MM.1S (cell line): Measurements from ENCODE around the gene SWSAP1.

ENCODE experiments used
- DNase-seq: peaks from one replicate; pipeline ENCODE4 v3.0.0-alpha.2; 2015
- H2AFZ ChIP-seq: fragments of 300-600 bp; sonication (generic); 2 replicates; pipeline ENCODE4 v1.6.0; 2016; ENCODE audit warnings: antibody characterized with exemption, low read length
- H3F3A ChIP-seq: fragments of 300-600 bp; sonication (generic); 2 replicates; pipeline ENCODE4 v1.6.1; 2016; ENCODE audit warnings: mild to moderate bottlenecking, antibody characterized with exemption, low read length, moderate library complexity, mixed read lengths; ENCODE audit not compliant: insufficient read depth
- H3K27ac ChIP-seq: fragments of 300-600 bp; sonication (generic); 2 replicates; pipeline ENCODE4 v1.5.1; 2016; ENCODE audit warnings: mild to moderate bottlenecking, low read length
- H3K27me3 ChIP-seq: fragments of 300-600 bp; sonication (generic); replicated peaks from 2 replicates; pipeline ENCODE4 v1.6.0; 2016; ENCODE audit warnings: low read length; ENCODE audit not compliant: insufficient read depth
- H3K36me3 ChIP-seq: fragments of 300-600 bp; sonication (generic); replicated peaks from 2 replicates; pipeline ENCODE4 v1.6.1; 2016; ENCODE audit warnings: mild to moderate bottlenecking, low read length, mixed read lengths; ENCODE audit not compliant: insufficient read depth
- H3K4me1 ChIP-seq: fragments of 300-600 bp; sonication (generic); 2 replicates; pipeline ENCODE4 v1.6.1; 2016; ENCODE audit warnings: low read length, mixed read lengths
- H3K4me2 ChIP-seq: fragments of 300-600 bp; sonication (generic); 2 replicates; pipeline ENCODE4 v1.6.0; 2016; ENCODE audit warnings: low read depth, low read length
- H3K4me3 ChIP-seq: fragments of 300-600 bp; sonication (generic); 2 replicates; pipeline ENCODE4 v1.5.1; 2016; ENCODE audit warnings: low read length, mixed read lengths
- H3K79me2 ChIP-seq: fragments of 300-600 bp; sonication (generic); 2 replicates; pipeline ENCODE4 v1.6.1; 2016; ENCODE audit warnings: mixed run types, low read length, mixed read lengths
- H3K9ac ChIP-seq: fragments of 300-600 bp; sonication (generic); 2 replicates; pipeline ENCODE4 v1.6.1; 2016; ENCODE audit warnings: low read length, mixed read lengths
- H3K9me2 ChIP-seq: fragments of 300-600 bp; sonication (generic); replicated peaks from 2 replicates; pipeline ENCODE4 v1.6.1; 2016; ENCODE audit warnings: mild to moderate bottlenecking, low read length, mixed read lengths; ENCODE audit not compliant: insufficient read depth
- H3K9me3 ChIP-seq: fragments of 300-600 bp; sonication (generic); replicated peaks from 2 replicates; pipeline ENCODE4 v1.6.1; 2016; ENCODE audit warnings: mild to moderate bottlenecking, low read length, mixed read lengths; ENCODE audit not compliant: insufficient read depth
- H4K20me1 ChIP-seq: fragments of 300-600 bp; sonication (generic); 2 replicates; pipeline ENCODE4 v1.6.1; 2016; ENCODE audit warnings: mild to moderate bottlenecking, low read length, moderate library complexity, mixed read lengths; ENCODE audit not compliant: insufficient read depth
- CTCF ChIP-seq: fragments of 300-600 bp; sonication (generic); IDR thresholded peaks from 2 replicates; pipeline ENCODE4 v1.5.1; 2016; ENCODE audit warnings: antibody characterized with exemption, low read length, mixed read lengths
- EZH2 ChIP-seq: fragments of 300-600 bp; sonication (generic); optimal IDR thresholded peaks from 2 replicates; pipeline ENCODE3; 2017; ENCODE audit warnings: low read depth, mild to moderate bottlenecking, antibody characterized with exemption, low read length, mixed read lengths
- EZH2phosphoT487 ChIP-seq: fragments of 300-600 bp; sonication (generic); IDR thresholded peaks from 2 replicates; pipeline ENCODE4 v1.6.1; 2018; ENCODE audit warnings: antibody characterized with exemption, low read length

SWSAP1 gene

GRCh38 chr19:11367528-11367927 lies 6.9 kb upstream of the SWSAP1 start:
- no peaks in the 10 kb centered on the region for H3K36me3 ChIP-seq
- H2AFZ ChIP-seq = no peak overlapping the region
- no peak for TF ChIP-seq EZH2
- TF ChIP-seq EZH2phosphoT487 = no peak
- no peak for TF ChIP-seq CTCF
- H3K4me1 ChIP-seq = no peaks in the 10 kb centered on the region
- H3K9me3 ChIP-seq = no peaks in the 10 kb centered on the region
- H3K9ac ChIP-seq = no peak overlapping the region
- H3K9me2 ChIP-seq = no peaks in the 10 kb centered on the region
- no peak overlapping the region for H3K27ac ChIP-seq
- H4K20me1 ChIP-seq = no peaks in the 10 kb centered on the region
- no peak overlapping the region for H3K4me2 ChIP-seq
- no peaks in the 10 kb centered on the region for H3F3A ChIP-seq
- H3K27me3 ChIP-seq = no peaks in the 10 kb centered on the region
- no peaks in the 10 kb centered on the region for H3K79me2 ChIP-seq
- no peak overlapping the region for H3K4me3 ChIP-seq
- no peak for DNase-seq

DNA sequence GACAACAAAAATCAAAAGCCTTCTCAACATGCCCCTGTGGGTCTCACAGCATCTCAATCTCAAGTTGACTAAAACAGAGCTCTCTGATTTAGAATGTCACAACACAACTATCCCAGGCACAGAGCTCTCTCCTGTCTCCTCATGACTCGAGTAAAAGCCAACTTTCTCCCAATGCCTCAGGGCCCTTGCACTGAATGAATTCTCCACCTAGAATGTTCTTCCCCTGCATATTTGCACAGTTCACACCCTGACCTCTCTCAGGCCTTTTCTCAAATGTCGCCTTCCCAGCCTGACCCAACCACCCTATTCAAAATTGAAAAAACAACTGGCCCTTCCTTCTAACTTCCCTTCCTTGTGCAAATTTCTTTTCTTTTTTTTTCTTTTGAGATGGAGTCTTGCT lies 3.7 kb upstream of the SWSAP1 start:
- no peak overlapping the region for H3K4me3 ChIP-seq
- H3K27me3 ChIP-seq = no peaks in the 10 kb centered on the region
- no peak for TF ChIP-seq CTCF
- TF ChIP-seq EZH2 = no peak
- no peak for TF ChIP-seq EZH2phosphoT487
- H3K9ac ChIP-seq = no peak overlapping the region
- no peaks in the 10 kb centered on the region for H3K36me3 ChIP-seq
- H3F3A ChIP-seq = no peaks in the 10 kb centered on the region
- peaks cover 8% of the 10 kb centered on the region for H3K79me2 ChIP-seq
- H4K20me1 ChIP-seq = no peaks in the 10 kb centered on the region
- no peaks in the 10 kb centered on the region for H3K9me2 ChIP-seq
- no peak overlapping the region for H3K4me2 ChIP-seq
- H3K9me3 ChIP-seq = no peaks in the 10 kb centered on the region
- H2AFZ ChIP-seq = no peak overlapping the region
- H3K27ac ChIP-seq = no peak overlapping the region
- H3K4me1 ChIP-seq = peaks cover 9% of the 10 kb centered on the region
- DNase-seq = no peak

- H3K9ac ChIP-seq = no peak overlapping the region
- H3K4me2 ChIP-seq = peak overlapping the region; percentile 94
- H3K9me3 ChIP-seq = no peaks in the 10 kb centered on the region
- H2AFZ ChIP-seq = no peak overlapping the region
- no peaks in the 10 kb centered on the region for H4K20me1 ChIP-seq
- H3F3A ChIP-seq = no peaks in the 10 kb centered on the region
- H3K36me3 ChIP-seq = no peaks in the 10 kb centered on the region
- H3K4me3 ChIP-seq = peak overlapping the region; percentile 84; the same call in 1 of the 2 replicates
- H3K4me1 ChIP-seq = peaks cover 19% of the 10 kb centered on the region
- peaks cover 12% of the 10 kb centered on the region for H3K79me2 ChIP-seq
- no peak for DNase-seq
- TF ChIP-seq EZH2 (no peak), CTCF (no peak), EZH2phosphoT487 (no peak)
- no peaks in the 10 kb centered on the region for H3K27me3 ChIP-seq
- no peaks in the 10 kb centered on the region for H3K9me2 ChIP-seq
- no peak overlapping the region for H3K27ac ChIP-seq
Observed at GRCh38 chr19:11373166-11373884, 1.1 kb upstream of the SWSAP1 start.
